ENCODE results near the gene MCC.

GRCh38 chr5:113373426-113373825 lies 114.8 kb downstream of the MCC start:
- TF ChIP-seq, protein P1, sequence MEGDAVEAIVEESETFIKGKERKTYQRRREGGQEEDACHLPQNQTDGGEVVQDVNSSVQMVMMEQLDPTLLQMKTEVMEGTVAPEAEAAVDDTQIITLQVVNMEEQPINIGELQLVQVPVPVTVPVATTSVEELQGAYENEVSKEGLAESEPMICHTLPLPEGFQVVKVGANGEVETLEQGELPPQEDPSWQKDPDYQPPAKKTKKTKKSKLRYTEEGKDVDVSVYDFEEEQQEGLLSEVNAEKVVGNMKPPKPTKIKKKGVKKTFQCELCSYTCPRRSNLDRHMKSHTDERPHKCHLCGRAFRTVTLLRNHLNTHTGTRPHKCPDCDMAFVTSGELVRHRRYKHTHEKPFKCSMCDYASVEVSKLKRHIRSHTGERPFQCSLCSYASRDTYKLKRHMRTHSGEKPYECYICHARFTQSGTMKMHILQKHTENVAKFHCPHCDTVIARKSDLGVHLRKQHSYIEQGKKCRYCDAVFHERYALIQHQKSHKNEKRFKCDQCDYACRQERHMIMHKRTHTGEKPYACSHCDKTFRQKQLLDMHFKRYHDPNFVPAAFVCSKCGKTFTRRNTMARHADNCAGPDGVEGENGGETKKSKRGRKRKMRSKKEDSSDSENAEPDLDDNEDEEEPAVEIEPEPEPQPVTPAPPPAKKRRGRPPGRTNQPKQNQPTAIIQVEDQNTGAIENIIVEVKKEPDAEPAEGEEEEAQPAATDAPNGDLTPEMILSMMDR (conservative IDR thresholded peaks at IDR 0.05; ENCODE audit: low read depth, low read length), result no peak
- no peak for TF ChIP-seq EZH2 (IDR thresholded peaks at IDR 0.05; ENCODE audit: borderline replicate concordance, low read depth, low read length, poor library complexity, severe bottlenecking)

Measured in A673 (cell line).